RPMI8226 (cell line): ENCODE measurements around the gene TTBK1.

Source experiments
- DNase-seq: peaks from one replicate; pipeline ENCODE4 v3.0.0-alpha.2; 2015

The TTBK1 gene

DNA sequence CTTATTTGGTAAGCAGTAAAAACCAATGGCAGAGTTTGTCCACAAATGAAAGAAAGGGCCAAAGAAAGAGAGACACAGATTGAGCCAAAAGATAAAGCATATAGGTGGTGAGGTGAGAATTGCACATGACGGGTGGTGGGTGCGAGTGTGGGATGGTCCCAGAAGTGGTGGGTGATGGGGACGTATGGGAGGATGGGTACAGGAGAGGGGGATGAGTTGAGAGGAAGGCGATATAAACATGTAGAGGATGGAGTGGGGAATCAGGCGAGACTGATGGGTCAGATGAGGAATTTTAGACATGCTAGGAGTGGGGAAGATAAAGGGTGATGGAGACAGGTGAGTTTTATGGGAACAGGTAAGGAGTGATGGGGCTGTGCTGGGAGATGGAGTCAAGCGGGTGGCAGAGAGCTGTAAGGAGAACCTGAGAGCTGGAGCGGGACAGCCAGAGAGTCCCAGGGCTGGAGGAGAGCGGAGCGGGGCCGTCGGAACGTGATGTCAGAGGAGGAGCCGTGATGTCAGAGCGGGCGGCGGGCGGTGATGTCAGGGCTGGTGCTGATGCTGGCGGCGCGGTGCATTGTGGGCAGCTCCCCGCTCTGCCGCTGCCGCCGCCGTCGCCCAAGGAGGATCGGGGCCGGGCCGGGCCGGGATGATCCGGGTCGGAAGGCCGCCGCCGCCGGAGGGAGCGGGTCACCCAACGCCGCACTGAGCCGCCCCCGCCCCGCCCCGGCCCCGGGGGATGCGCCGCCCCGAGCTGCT is at the start of gene TTBK1:
Gene TTBK1, plus strand, starts transcription at position 574 of the 756 bp plus-strand sequence. CDS start 3,180 bp downstream, outside the sequence.
- no peak for DNase-seq

DNA sequence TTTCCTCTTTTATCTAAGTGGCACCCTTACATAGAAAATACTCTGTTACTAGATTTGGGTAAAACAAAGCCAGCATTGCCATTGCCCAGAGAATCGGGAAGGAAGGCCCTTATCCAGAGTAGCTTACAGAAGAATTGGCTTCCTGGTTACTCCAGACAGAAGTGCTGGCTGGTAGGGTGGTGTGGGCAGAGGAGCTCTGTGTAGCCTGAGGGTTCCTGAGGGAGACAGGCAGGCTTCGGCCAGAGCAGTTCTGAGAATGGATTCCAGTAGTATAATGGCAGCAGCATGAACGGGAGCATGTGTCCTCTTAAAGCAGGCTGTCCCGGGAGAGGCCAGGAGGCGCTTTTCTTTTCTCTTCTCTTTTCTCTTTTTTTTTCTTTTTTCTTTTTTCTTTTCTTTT is 49.4 kb upstream of the TTBK1 start:
- no peak for DNase-seq

DNA sequence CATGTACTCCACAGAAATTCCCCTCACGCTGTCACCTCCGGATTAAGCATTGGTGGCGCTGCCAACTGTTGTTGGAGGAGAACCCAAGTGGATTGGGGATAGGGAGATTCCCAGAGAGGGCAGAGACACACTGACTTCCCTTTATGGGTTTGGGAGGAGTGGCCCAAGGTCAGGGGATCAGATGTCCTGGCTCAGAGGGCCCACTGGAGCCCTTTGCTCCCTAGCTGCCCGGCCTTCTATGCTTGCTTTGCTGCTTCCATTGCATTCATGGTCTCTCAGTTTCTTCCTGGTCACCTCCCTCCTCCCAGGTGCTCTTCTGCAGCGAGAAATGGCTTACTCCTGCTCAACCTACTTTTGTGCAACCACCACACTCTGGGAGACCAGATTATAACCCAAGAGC is 46.9 kb upstream of the TTBK1 start:
- DNase-seq: no peak

DNA sequence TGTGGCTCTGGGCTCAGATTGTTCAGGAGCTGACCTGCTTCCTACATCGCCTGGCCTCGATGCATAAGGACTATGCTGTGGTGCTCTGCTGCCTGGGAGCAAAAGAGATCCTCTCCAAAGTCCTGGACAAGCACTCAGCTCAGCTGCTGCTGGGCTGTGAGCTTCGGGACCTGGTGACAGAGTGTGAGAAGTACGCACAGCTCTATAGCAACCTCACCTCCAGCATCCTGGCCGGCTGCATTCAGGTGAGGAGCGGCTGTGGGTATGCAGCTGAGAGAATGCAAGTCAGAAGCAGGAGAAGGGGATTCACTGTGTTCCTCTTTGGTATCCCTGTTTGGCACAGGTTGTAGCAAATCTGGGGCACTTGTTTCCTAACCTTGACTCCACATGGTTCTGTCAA is 43.4 kb upstream of the TTBK1 start:
- DNase-seq: no peak

DNA sequence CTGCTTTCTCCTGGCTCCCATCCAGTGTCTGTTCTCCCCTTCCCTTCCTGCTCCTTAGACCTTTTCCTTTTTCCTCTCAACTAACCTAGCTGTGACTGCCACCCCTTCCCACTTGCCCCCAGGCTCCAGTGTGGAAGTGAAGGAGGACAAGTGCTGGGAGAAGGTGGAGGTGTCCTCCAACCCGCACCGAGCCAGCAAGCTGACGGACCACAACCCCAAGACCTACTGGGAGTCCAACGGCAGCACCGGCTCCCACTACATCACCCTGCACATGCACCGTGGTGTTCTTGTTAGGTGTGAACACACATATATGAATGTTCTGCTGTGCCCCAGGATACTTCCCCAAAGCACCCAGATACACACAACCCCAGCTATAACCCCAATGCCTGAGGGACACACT is 42.7 kb upstream of the TTBK1 start:
- DNase-seq: no peak

DNA sequence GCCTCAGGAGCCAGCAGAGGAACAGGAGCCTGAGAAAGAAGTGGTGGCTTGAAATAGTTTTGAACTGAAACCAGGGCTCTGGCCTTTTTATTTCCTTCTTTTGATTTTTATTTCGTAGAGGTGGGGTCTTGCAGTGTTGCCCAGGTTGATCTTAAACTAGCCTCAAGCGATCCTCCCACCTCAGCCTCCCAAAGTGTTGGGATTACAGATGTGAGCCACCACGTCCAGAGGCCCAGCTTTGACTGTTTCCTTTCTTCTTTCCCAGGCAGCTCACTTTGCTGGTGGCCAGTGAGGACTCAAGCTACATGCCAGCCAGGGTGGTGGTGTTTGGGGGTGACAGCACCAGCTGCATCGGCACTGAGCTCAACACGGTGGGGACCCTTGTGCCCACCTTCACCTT is 40.8 kb upstream of the TTBK1 start:
- no peak for DNase-seq

DNA sequence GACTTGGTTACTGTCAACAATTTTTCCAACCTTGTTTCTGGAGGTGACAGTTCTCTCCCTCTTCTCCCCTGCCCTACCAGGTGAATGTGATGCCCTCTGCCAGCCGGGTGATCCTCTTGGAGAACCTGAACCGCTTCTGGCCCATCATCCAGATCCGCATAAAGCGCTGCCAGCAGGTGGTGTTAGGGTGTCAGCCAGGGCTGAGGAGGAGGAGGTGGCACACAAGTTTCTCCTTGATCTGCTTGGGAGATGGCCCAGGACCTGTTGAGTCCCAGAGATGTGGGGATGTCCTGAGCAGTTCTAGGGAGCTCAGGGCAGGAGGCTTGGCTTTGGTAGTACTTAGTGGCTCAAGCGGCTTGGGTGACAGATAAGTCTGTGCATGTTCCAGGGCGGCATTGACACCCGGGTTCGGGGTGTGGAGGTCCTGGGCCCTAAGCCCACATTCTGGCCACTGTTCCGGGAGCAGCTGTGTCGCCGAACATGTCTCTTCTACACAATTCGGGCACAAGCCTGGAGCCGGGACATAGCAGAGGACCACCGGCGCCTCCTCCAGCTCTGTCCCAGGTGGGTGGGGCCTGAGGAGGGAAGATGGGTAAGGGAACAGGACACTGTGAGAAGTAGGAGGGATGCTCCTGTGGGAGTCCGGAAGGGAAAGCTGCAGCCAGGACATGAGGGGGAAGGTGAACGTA is 40.1 kb upstream of the TTBK1 start:
- DNase-seq: no peak

DNA sequence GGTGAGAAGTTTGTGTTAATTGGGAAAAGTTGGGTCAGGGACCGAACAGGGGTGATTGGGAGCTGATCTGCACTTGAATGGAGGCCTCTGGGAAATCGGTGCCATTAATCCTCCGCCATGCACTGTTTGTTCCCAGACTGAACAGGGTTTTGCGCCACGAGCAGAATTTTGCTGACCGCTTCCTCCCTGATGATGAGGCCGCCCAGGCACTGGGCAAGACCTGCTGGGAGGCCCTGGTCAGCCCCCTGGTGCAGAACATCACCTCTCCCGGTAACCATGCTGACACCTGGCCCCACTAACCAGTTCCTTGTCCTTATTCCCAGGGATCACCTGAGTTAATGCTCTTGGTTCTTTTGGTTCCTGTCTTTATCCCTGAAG is 39.6 kb upstream of the TTBK1 start:
- DNase-seq: no peak

DNA sequence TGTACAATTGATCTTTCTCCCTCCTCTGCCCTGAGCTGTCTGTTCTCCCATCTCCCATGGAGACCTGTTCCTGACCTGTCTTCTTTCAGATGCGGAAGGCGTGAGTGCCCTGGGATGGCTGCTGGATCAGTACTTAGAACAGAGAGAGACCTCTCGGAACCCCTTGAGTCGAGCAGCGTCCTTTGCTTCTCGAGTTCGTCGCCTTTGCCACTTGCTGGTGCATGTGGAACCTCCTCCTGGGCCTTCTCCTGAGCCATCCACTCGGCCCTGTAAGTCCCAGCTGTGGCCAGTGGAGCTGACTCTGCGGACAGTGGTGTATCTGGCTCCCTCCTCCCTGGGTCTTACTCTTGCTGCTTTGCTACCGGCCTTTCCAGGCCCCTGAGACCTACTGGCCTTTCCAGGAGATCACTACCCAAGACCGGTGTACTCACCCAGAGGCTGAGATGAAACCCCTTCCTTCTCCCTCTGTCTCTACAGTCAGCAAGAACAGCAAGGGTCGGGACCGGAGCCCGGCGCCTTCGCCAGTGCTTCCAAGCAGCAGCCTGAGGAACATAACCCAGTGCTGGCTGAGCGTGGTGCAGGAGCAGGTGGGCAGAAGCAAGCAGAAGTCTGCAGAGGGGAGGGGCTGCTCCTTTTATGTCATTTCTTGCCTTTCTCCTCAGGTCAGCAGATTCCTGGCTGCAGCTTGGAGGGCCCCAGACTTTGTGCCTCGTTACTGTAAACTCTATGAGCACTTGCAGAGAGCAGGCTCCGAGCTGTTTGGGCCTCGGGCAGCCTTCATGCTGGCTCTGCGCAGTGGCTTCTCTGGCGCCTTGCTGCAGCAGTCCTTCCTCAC is 38.8 kb upstream of the TTBK1 start:
- no peak for DNase-seq

DNA sequence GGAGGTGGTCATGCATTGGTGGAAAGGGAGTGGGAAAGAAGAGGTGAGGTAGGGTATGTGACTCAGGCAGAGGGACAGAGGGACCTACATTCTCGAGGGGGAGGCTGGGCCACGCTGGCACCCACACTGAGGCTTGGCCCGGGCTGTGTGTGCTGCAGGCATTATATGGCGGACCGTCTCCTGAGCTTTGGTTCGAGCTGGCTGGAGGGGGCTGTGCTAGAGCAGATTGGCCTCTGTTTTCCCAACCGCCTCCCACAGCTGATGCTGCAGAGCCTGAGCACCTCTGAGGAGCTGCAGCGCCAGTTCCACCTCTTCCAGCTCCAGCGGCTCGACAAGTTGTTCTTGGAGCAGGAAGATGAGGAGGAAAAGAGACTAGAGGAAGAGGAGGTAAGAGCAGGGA is 37.4 kb upstream of the TTBK1 start:
- DNase-seq: no peak

DNA sequence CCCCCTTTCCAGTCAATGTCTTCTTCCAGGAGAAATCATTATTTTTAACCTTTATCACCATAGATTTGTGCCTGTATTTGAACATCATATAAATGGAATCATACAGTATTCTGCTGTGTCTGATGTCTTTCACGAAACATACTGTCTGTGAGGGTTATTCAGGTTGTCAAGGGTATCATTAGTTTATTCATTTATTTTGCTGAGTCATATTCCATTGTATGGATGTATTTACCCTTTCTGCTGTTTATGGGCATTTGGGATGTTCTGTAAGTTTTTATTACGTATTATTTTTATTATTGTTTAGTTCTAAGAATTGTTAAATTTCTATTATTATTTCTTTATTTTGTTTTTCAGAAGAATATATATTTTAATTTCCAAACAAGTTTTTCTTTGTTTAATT is 36.0 kb upstream of the TTBK1 start:
- DNase-seq: no peak

DNA sequence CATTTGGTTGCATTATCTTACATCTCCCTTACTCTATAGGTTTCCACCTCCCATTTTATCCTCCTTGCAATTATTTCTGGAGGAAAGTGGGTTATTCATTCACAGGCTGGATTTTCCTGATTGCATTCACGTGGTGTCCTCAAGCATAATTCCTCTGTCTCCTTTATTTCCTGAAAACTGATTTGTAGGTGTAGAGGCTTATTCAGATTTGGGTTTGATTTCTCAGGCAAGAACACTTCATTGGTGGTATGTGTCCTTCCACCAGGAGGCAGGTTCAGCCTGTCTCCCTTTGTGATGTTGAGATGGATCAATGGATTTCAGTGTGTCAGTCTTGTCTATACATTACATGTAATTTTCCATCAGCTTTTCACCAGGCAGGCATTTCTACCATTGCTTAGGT is 31.3 kb upstream of the TTBK1 start:
- no peak for DNase-seq

DNA sequence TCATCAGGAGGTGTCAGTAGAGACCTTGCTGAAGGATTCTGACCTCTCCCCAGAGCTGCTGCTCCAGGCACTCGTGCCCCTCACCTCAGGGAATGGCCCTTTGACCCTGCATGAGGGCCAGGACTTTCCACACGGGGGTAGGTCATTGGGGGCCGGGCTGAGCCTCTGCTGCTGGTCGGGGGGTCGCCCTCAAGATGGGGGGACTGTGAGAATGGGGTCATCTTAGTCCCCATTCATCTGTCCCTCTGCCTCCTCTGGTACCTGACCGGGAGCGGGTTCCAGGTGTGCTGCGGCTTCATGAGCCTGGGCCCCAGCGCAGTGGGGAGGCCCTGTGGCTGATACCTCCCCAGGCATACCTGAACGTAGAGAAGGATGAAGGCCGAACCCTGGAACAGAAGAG is 29.9 kb upstream of the TTBK1 start:
- no peak for DNase-seq

DNA sequence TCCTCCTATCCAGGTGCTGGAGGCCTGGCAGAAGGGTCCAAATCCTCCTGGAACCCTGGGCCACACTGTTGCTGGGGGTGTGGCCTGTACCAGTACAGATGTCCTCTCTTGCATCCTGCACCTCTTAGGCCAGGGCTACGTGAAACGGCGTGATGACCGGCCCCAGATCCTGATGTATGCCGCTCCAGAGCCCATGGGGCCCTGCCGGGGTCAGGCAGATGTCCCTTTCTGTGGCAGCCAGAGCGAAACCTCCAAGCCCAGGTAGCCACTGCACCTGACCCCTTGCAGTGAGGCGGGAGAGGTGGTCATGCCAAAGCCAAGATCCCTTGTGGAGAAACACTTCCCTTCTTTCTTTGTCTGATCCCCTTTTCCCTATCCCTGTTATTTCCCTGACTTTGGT is 28.2 kb upstream of the TTBK1 start:
- no peak for DNase-seq

DNA sequence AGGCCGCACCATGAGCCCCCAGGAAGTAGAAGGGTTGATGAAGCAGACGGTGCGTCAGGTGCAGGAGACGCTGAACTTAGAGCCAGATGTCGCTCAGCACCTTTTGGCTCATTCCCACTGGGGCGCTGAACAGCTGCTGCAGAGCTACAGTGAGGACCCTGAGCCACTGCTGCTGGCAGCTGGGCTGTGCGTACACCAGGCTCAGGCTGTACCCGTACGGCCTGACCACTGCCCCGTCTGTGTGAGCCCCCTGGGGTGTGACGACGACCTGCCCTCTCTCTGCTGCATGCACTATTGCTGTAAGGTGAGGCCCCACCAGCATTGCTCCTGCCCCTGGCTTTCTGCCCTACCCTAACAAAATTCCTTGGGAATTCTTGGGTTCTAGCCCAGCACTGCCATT is 27.1 kb upstream of the TTBK1 start:
- no peak for DNase-seq

DNA sequence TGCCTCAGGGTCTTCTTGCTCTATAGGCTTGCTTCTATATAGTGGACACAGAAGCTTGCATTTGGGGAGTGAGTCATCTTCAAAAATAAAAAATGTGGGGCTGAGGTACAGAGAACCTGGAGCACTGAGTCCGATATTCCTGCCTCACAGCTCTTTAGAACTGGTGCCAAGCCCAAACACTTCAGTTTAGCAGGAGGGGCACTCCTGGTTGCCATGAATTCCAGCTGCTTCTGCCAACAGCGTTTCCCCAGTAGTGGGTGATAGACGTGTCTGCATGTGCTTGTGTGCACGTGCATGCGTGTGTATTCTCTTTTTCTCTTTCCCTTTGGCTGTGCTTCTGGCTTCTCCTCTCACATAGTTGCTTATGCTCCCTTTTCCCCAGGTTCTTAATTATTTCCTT is 25.9 kb upstream of the TTBK1 start:
- no peak for DNase-seq

DNA sequence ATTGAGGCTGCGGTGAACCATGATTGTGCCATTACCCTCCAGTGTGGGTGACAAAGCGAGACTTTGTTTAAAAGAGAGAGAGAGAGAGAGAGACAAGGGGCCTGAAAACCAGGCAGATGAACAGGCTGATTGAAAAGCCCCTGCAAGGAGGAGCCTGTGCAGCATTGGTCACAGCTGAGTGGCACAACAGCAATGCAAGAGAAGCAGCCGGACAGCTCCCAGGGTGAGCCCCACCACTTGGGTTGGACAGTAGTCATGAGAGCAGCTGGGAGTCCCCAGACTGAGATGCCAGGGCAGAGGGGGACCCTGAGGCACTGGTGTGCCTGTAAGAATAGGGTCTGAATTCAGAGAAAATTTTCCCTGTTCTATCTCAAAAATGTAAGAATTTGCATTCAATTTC is 24.2 kb upstream of the TTBK1 start:
- DNase-seq: no peak

DNA sequence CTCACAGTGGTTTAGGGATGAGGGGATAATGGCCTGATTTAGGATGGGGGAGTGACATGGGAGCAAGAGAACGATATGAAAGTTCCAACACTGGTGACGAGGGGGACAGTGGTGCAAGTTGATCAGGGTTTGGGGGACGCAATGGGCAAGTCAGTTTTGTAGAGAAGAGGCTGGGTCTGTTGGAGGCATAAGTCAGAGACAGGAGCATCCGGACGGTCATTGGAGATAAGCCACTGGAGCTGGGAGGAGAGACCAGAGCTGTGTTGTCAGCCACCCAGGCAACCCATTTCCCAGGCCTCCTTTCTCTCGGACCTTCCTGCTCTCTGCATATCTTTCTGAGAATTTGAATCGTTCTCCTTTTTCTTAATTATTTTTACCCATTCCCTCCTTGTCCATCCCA is 23.5 kb upstream of the TTBK1 start:
- DNase-seq: no peak

DNA sequence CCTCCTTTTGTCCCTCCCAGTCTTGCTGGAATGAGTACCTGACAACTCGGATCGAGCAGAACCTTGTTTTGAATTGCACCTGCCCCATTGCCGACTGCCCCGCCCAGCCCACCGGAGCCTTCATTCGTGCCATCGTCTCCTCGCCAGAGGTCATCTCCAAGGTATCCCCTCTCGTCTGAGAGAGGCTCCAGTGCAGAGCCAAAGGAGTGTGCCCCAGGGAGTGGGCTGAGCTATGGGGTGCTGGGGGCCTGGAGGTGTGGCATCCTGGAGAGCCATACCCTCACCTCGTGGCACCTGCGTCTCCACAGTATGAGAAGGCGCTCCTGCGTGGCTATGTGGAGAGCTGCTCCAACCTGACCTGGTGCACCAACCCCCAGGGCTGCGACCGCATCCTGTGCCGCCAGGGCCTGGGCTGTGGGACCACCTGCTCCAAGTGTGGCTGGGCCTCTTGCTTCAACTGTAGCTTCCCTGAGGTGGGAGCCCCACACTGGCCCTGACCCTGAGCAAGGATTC is 22.8 kb upstream of the TTBK1 start:
- DNase-seq: no peak

DNA sequence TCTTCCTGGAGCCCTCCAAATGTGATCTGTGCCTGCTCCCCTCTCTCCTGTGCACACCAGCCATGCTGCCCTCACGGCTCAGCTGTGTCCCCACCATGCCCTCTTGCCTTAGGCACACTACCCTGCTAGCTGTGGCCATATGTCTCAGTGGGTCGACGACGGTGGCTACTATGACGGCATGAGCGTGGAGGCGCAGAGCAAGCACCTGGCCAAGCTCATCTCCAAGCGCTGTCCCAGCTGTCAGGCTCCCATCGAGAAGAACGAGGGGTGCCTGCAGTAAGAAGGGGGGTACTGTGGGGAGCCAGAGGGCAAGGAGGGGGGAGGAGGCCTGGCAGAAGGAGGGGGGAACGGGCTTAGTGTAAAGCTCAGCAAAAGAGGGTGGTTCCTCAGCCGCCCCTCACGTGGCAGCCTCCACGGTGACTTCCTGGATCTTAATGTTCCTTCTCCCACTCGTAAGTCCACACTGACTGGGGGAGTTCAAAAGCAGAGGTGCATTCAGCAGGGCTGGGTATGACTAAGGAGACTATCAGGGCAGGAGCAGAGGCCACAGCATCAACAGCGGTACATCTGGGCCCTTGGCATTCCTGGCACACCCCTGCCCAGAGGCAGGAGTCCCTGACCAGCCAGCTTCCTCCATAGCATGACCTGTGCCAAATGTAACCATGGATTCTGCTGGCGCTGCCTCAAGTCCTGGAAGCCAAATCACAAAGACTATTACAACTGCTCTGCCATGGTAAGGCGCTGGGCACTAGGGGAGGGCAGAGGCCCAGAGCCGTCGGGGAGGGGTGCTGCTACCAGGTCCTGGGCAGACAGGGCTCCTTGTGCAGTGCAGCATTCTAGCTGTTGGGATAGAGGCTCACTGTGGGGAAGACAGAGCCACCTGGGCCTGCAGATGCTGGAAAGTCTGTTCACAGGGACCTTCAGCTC is 22.0 kb upstream of the TTBK1 start:
- DNase-seq: no peak

DNA sequence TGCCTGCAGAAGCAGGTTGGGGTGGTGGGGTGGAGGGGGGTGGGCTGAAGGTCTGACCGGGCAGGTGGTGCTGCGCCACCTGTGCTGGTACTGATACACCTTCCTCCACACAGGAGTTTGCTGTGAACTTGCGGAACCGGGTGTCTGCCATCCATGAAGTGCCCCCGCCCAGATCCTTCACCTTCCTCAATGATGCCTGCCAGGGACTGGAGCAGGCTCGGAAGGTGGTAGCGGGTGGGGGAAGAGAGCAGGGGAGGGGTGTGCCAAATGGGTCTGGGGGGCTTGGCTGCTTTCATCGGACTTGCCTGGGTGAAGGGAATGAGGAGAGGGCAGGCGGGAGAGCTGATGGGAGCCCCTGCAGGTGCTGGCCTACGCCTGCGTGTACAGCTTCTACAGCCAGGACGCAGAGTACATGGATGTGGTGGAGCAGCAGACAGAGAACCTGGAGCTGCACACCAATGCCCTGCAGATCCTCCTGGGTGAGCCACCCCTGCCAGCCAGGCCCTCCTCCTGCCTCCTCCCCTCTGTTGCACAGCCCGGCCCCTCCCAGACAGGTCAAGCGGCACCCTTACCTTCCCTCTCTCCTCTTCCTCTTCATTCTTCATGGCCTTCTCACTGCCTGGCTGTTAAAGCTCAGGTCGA is 20.7 kb upstream of the TTBK1 start:
- DNase-seq: no peak

DNA sequence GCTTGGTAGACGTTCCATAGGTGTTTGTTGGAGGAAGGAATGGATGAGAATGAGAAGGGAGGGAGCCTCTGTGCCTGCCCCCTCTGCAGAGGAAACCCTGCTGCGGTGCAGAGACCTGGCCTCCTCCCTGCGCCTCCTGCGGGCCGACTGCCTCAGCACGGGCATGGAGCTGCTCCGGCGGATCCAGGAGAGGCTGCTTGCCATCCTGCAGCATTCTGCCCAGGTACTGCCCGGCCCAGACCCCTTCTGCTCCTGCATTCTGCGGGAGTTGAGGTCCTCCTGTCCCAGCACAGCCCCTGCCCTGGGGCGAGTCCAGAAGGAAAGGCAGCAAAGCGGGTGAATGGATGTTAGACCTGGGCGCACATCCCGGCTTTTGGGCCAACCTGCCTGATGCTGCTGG is 20.1 kb upstream of the TTBK1 start:
- DNase-seq: no peak
